ENCODE data around the gene DRD3.

DNA sequence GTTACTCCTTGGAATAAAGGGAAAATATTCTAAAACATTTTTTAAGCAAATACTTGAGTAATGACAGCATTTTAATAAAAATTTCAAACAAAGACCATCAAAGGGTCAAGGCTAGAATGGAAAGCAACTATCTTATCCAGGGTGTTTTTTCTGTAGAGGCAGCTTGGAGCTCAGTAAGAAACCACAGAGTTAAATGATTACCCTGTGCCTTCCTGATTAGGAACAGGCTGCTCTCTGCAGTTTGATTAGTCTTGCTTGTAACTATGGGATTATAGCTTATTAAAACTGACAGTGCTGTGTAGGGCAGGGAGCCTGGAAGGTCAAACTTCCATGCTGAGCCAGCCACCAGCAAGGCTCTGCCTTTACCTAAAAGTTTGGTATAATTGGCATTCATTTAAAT lies 89.2 kb downstream of the DRD3 start:
- TF ChIP-seq, protein P1, sequence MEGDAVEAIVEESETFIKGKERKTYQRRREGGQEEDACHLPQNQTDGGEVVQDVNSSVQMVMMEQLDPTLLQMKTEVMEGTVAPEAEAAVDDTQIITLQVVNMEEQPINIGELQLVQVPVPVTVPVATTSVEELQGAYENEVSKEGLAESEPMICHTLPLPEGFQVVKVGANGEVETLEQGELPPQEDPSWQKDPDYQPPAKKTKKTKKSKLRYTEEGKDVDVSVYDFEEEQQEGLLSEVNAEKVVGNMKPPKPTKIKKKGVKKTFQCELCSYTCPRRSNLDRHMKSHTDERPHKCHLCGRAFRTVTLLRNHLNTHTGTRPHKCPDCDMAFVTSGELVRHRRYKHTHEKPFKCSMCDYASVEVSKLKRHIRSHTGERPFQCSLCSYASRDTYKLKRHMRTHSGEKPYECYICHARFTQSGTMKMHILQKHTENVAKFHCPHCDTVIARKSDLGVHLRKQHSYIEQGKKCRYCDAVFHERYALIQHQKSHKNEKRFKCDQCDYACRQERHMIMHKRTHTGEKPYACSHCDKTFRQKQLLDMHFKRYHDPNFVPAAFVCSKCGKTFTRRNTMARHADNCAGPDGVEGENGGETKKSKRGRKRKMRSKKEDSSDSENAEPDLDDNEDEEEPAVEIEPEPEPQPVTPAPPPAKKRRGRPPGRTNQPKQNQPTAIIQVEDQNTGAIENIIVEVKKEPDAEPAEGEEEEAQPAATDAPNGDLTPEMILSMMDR (IDR thresholded peaks at IDR 0.05) = no peak
- no peak for TF ChIP-seq POLR2A (IDR thresholded peaks at IDR 0.05)
